Glutamatergic neuron (in vitro differentiated cells): ENCODE measurements around the gene C22orf39. TPM values are rescaled to one million over a fixed set of nuclear protein-coding genes. Genes with fewer than 3 reads are reported as not detected.

Experiments used
- DNase-seq: peaks from one replicate; pipeline ENCODE4 v3.0.0; 2022
- H3K27ac Mint-ChIP-seq: one replicate; pipeline ENCODE4 v1.8.0; 2020; ENCODE audit warnings: mild to moderate bottlenecking, mixed read lengths, inconsistent platforms; ENCODE audit not compliant: unreplicated experiment
- H3K27me3 Mint-ChIP-seq: one replicate; pipeline ENCODE4 v1.8.0; 2020; ENCODE audit warnings: mild to moderate bottlenecking, moderate library complexity, mixed read lengths, inconsistent platforms; ENCODE audit not compliant: unreplicated experiment
- H3K36me3 Mint-ChIP-seq: one replicate; pipeline ENCODE4 v1.8.0; 2020; ENCODE audit warnings: mild to moderate bottlenecking, mixed read lengths, inconsistent platforms; ENCODE audit not compliant: unreplicated experiment
- H3K4me1 Mint-ChIP-seq: one replicate; pipeline ENCODE4 v1.8.0; 2020; ENCODE audit warnings: mild to moderate bottlenecking, low read depth, mixed read lengths, inconsistent platforms; ENCODE audit not compliant: unreplicated experiment
- H3K4me3 Mint-ChIP-seq: one replicate; pipeline ENCODE4 v1.8.0; 2020; ENCODE audit warnings: mild to moderate bottlenecking, mixed read lengths, inconsistent platforms; ENCODE audit not compliant: unreplicated experiment
- H3K9me3 Mint-ChIP-seq: one replicate; pipeline ENCODE4 v1.8.0; 2020; ENCODE audit warnings: mild to moderate bottlenecking, moderate library complexity, mixed read lengths, inconsistent platforms; ENCODE audit not compliant: unreplicated experiment
- total RNA-seq: library from RNA; stranded (reverse); fragmentation: NEBNext Ultra II Directional; extraction: Animal tissue kit (Norgen Biotek cat#: 25700); gene quantifications from one replicate; pipeline ENCODE4 v1.2.1, GENCODE V29; 2021; ENCODE audit not compliant: unreplicated experiment
- TF ChIP-seq, protein P1 (sequence below): fragments of 200-600 bp; sonication (generic); IDR thresholded peaks from one replicate; pipeline ENCODE4 v1.5.0; 2021; ENCODE audit not compliant: partially characterized antibody, unreplicated experiment

The C22orf39 gene
- total RNA-seq, 1 donor from 2014 or later = 47.7 TPM

DNA sequence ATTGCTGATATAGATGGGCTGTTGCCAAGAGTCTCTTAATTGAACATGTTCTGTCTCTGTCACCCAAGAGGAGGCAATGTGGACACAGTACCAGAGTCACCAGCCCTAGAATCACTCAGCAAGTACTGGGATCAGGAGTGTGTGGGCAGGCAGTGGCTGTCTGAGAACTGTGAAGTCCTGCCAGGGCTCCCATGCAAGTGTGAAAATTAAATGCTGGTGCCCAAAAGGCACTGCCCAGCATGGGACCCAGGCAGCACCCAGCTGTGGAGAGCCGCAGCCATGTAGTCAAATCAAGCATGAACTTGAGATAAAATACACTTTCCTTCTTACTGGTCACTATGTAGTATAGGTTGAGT, 35.8 kb downstream of the C22orf39 start:
- TF ChIP-seq, protein P1, sequence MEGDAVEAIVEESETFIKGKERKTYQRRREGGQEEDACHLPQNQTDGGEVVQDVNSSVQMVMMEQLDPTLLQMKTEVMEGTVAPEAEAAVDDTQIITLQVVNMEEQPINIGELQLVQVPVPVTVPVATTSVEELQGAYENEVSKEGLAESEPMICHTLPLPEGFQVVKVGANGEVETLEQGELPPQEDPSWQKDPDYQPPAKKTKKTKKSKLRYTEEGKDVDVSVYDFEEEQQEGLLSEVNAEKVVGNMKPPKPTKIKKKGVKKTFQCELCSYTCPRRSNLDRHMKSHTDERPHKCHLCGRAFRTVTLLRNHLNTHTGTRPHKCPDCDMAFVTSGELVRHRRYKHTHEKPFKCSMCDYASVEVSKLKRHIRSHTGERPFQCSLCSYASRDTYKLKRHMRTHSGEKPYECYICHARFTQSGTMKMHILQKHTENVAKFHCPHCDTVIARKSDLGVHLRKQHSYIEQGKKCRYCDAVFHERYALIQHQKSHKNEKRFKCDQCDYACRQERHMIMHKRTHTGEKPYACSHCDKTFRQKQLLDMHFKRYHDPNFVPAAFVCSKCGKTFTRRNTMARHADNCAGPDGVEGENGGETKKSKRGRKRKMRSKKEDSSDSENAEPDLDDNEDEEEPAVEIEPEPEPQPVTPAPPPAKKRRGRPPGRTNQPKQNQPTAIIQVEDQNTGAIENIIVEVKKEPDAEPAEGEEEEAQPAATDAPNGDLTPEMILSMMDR = no peak
- H3K9me3 Mint-ChIP-seq = no peaks in the 10 kb centered on the region
- H3K36me3 Mint-ChIP-seq = no peaks in the 10 kb centered on the region
- H3K4me3 Mint-ChIP-seq = no peak overlapping the region
- DNase-seq = no peak
- H3K27ac Mint-ChIP-seq = no peak overlapping the region
- H3K27me3 Mint-ChIP-seq = no peaks in the 10 kb centered on the region
- H3K4me1 Mint-ChIP-seq = peaks cover 10% of the 10 kb centered on the region

DNA sequence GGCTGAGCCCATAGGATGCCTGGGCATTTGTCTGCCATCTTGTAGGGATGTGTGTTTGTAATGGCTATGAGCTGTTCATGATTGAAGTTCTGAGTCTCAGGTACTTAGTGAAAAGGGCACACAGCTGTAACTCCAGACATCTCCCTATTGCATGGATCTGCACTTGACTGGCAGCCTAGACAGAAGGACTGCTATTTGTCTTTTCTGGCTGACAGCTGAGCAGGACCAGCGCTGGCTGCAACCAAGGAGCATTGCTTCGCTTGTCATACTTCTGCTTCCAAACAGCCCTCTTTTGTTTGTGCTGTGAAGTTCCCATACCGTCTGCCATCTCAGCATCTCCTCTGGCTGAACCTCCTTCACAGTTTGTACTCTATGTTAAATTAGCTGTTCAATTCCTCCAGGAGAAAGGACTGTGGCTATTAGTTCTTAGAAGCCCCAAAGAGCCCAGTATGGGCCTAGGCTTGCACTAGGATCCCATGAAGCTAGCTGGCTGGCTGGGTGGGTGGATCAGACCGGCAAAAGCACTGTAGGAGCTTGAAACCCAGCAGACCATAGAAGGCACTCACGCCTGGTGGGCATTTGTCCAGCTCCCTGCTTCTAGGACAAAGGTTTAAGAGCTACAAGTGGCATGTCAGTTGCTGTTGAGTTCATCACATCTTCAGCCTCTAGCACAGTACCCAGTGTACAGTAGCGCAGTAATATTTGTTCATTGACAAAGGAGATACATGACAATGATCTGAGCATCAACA, 36.4 kb downstream of the C22orf39 start:
- H3K27ac Mint-ChIP-seq = no peak overlapping the region
- H3K4me3 Mint-ChIP-seq = no peak overlapping the region

DNA sequence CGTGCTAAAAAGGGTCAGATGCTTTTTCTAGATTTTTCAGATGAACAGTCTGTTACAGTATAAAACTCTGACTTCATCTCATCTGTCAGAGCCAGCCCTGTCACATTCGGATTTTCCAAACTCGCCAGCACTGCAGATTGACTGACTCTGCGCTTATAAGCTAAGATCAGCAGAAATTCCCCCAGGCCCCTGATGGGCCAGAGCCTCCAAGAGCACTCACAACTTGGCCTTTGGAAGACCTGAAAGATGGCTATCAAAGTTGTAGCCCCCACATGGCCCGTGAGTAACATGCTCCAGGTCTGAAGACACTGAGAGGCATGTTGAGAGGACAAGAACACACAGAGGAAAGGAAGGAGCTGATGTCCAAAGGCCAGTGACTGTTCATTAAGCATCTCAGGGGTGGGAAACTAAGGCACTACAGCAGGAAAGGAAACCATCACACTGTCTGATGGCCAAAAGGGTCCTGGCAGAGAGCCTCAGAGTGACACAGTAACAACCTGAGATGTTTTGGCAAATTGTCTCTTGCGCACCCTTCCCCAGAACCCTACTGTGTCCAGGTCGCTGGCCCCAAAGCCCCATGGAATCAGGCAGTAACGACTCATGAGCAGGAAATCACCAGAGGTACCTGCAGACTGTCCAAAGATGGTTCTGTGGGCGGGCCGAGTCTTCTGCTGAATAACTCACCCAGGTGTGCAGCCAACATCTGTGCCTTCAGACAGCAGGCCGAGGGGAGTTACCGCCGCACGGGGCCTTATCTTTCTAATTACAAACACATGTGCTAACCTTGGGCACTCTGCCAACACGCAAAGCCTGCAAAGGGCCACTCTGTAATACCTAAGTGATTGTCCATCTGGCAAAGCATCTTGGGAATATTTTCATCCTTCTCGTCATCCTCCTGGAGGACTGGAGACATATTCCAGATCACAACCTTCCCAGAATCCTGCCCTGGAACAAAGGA, 39.6 kb downstream of the C22orf39 start:
- H3K4me3 Mint-ChIP-seq = no peak overlapping the region
- H3K36me3 Mint-ChIP-seq = no peaks in the 10 kb centered on the region
- no peaks in the 10 kb centered on the region for H3K27me3 Mint-ChIP-seq
- H3K9me3 Mint-ChIP-seq = no peaks in the 10 kb centered on the region
- H3K27ac Mint-ChIP-seq = no peak overlapping the region
- peaks cover 15% of the 10 kb centered on the region for H3K4me1 Mint-ChIP-seq
- TF ChIP-seq, protein P1 = no peak
- no peak for DNase-seq

More for the DNA sequence above, 36.4 kb downstream of the C22orf39 start:
- H3K9me3 Mint-ChIP-seq = no peaks in the 10 kb centered on the region
- no peaks in the 10 kb centered on the region for H3K36me3 Mint-ChIP-seq
- TF ChIP-seq, protein P1 = no peak
- no peaks in the 10 kb centered on the region for H3K27me3 Mint-ChIP-seq
- H3K4me1 Mint-ChIP-seq = peaks cover 10% of the 10 kb centered on the region
- DNase-seq = no peak

DNA sequence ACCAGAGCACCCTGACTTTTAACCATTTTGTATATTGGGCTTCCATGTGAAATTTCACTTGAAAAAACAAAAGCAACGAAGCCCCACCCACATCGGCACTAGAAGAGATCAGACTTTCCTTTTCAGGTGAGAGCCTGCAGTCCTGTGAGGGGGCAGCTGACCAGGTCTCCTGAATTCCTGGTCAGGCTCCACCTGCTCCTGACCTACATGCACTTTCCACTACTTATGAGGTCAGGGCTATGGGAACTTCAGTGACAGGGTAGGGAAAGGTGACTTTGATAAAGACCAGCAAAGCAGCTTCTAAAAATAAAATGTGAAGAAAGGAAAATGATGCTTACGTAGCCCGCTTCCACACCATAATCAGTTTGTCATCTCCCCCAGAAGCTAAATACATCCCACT, 40.7 kb downstream of the C22orf39 start:
- Mint-ChIP-seq H3K4me1 (peaks cover 7% of the 10 kb centered on the region), H3K27ac (no peak overlapping the region)

More for the DNA sequence above, 40.7 kb downstream of the C22orf39 start:
- Mint-ChIP-seq H3K4me3 (no peak overlapping the region), H3K36me3 (no peaks in the 10 kb centered on the region), H3K27me3 (no peaks in the 10 kb centered on the region), H3K9me3 (no peaks in the 10 kb centered on the region)
- no peak for DNase-seq
- TF ChIP-seq, protein P1 = no peak
